ENCODE measurements around the gene FBXL16. TPM values are rescaled to one million over a fixed set of nuclear protein-coding genes. Genes with fewer than 3 reads are reported as not detected.
A peak's percentile ranks its signal among the peaks of the same experiment; 100 is the strongest.

FBXL16 gene
- total and polyA plus RNA-seq, 9 of the 15 experiments (the other 6 are each of a cell fraction or from before 2014, with no cell fraction given) = 0.21 to 8.2 (median 1.7) TPM

GRCh38 chr16:715477-716199 is 10.0 kb upstream of the FBXL16 start:
- ATAC-seq (peak; percentile 48), DNase-seq (ENCODE audit: extremely low read depth in 1 of 4, low spot score in 3 of 4) (peak; percentile 58 to 70 (median 64)), FAIRE-seq (peak; percentile 35)
- H3K4me2 ChIP-seq (ENCODE audit: insufficient read depth, low read length) = peak overlapping the region; percentile 77
- H3K9ac ChIP-seq (ENCODE audit: insufficient read depth in 1 of 2, low read depth in 2 of 2, low read length in 2 of 2) = peak overlapping the region; percentile 42 to 92; a peak in 3 of 4 replicates
- peak overlapping the region; percentile 75 for H2AFZ ChIP-seq (ENCODE audit: low read depth, low read length)
- CTCF ChIA-PET (ENCODE audit: low intra/inter-chr PET ratio) = interaction anchor here (0.9 to 1.3 kb wide), 2 partner anchors 25 to 70 kb away, joined by 3 to 9 read pairs; partner anchors contain the start of gene CIAO3
- no peaks in the 10 kb centered on the region; the same call in 1 of the 2 replicates for H4K20me1 ChIP-seq (replicated peaks; ENCODE audit: control insufficient read depth, insufficient read depth, low read length)
- no peaks in the 10 kb centered on the region for H3K27me3 ChIP-seq (ENCODE audit: control insufficient read depth in 2 of 2, insufficient read depth in 2 of 2, low read length in 2 of 2)
- no peaks in the 10 kb centered on the region for H3K9me3 ChIP-seq (replicated peaks; ENCODE audit: control insufficient read depth, insufficient read depth, low read depth, low read length)
- H3K36me3 ChIP-seq (ENCODE audit: control insufficient read depth, insufficient read depth, low read length) = peaks cover 19% of the 10 kb centered on the region; the same call in 2 of the 3 replicates
- intact Hi-C loops (cut with micrococcal nuclease) (loop anchor here (2.0 kb wide), 1 partner anchor 13 kb away; no protein-coding TSS in a partner anchor), in situ Hi-C loops (cut with MboI) (loop anchor here (10.0 kb wide), 1 partner anchor 339 kb away; no protein-coding TSS in a partner anchor)
- POLR2A ChIA-PET = interaction anchor here (0.6 to 1.7 kb wide), 12 partner anchors 9 to 346 kb away, joined by 3 to 5 read pairs (median 4); partner anchors contain the start of genes CCDC78, CHTF18, RPUSD1 and WDR24
- H3K27ac ChIP-seq (ENCODE audit: extremely low read depth, low read depth, low read length) = peak overlapping the region; percentile 35; the same call in 2 of the 3 replicates
- under 1% methylated on average over 33 of the region's 74 CpGs for WGBS (ENCODE audit: insufficient coverage, low coverage, missing lambda C conversion rate)
- peak overlapping the region; percentile 68 for H3K4me3 ChIP-seq
- peaks cover 28% of the 10 kb centered on the region for H3K79me2 ChIP-seq (ENCODE audit: control insufficient read depth, insufficient read depth, low read length)
- peaks cover 12 to 85% of the 10 kb centered on the region in 2 experiments; a peak in 4 of 5 replicates for H3K4me1 ChIP-seq (replicated peaks in 1 of 2; ENCODE audit: control insufficient read depth in 2 of 2, insufficient read depth in 2 of 2, low read length in 2 of 2)
- BruUV-seq (replicated peaks) = no TSS peak
- peaks cover 3% of the 10 kb centered on the region for H3K9me1 ChIP-seq (ENCODE audit: control insufficient read depth, insufficient read depth, low read length)
- no peak for TF ChIP-seq PPARD (CRISPR knock-in tag; IDR thresholded peaks at IDR 0.05)
- TF ChIP-seq ZFX (CRISPR knock-in tag; IDR thresholded peaks at IDR 0.05) = peak; percentile 55
- TF ChIP-seq, protein P1, sequence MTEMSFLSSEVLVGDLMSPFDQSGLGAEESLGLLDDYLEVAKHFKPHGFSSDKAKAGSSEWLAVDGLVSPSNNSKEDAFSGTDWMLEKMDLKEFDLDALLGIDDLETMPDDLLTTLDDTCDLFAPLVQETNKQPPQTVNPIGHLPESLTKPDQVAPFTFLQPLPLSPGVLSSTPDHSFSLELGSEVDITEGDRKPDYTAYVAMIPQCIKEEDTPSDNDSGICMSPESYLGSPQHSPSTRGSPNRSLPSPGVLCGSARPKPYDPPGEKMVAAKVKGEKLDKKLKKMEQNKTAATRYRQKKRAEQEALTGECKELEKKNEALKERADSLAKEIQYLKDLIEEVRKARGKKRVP (CRISPR knock-in tag; IDR thresholded peaks at IDR 0.05) = no peak
- TF ChIP-seq ZNF75A (CRISPR knock-in tag; IDR thresholded peaks at IDR 0.05) = no peak
- no peak for TF ChIP-seq SMAD2 (IDR thresholded peaks at IDR 0.05; ENCODE audit: low read depth, low read length)
- peak; percentile 14 for TF ChIP-seq RBM25 (IDR thresholded peaks at IDR 0.05; ENCODE audit: low read depth, low read length, severe bottlenecking)
- TF ChIP-seq HOXB6 (CRISPR knock-in tag; IDR thresholded peaks at IDR 0.05; ENCODE audit: borderline replicate concordance) = no peak
- no peak for TF ChIP-seq RNF2 (IDR thresholded peaks at IDR 0.05)
- TF ChIP-seq, protein P2, sequence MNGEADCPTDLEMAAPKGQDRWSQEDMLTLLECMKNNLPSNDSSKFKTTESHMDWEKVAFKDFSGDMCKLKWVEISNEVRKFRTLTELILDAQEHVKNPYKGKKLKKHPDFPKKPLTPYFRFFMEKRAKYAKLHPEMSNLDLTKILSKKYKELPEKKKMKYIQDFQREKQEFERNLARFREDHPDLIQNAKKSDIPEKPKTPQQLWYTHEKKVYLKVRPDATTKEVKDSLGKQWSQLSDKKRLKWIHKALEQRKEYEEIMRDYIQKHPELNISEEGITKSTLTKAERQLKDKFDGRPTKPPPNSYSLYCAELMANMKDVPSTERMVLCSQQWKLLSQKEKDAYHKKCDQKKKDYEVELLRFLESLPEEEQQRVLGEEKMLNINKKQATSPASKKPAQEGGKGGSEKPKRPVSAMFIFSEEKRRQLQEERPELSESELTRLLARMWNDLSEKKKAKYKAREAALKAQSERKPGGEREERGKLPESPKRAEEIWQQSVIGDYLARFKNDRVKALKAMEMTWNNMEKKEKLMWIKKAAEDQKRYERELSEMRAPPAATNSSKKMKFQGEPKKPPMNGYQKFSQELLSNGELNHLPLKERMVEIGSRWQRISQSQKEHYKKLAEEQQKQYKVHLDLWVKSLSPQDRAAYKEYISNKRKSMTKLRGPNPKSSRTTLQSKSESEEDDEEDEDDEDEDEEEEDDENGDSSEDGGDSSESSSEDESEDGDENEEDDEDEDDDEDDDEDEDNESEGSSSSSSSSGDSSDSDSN (IDR thresholded peaks at IDR 0.05; ENCODE audit: borderline replicate concordance in 1 of 2, low read depth in 2 of 2, low read length in 2 of 2) = peak; percentile 19 to 79; a peak in 1 of 4 replicates
- no peak for TF ChIP-seq MXI1 (IDR thresholded peaks at IDR 0.05; ENCODE audit: low read depth, low read length)
- TF ChIP-seq SMARCA4 (IDR thresholded peaks at IDR 0.05) = no peak
- TF ChIP-seq DIDO1 (tag; IDR thresholded peaks at IDR 0.05; ENCODE audit: low read depth) = no peak
- TF ChIP-seq CHAMP1 (IDR thresholded peaks at IDR 0.05) = no peak
- TF ChIP-seq HEY1 (CRISPR knock-in tag; IDR thresholded peaks at IDR 0.05; ENCODE audit: borderline replicate concordance) = no peak
- TF ChIP-seq CBX1 (IDR thresholded peaks at IDR 0.05; ENCODE audit: low read depth) = 0 out of 2 replicates have a peak, but pooled peaks have one; percentile 7
- TF ChIP-seq CREBBP (IDR thresholded peaks at IDR 0.05; ENCODE audit: low read depth, low read length) = no peak

All from K562 (cell line).